SK-N-SH (cell line): ENCODE results near the gene CDH4. TPM values are rescaled to one million over a fixed set of nuclear protein-coding genes. Genes with fewer than 3 reads are reported as not detected.

Experiments used
- CTCF ChIA-PET: fragments of 300-600, 350-600 bp; formaldehyde crosslinking; extraction: SDS; loops from one replicate; lab custom pipeline; 2021; lab: Yijun Ruan, JAX
- POLR2A ChIA-PET: fragments of 350-600 bp; sonication (Branson Sonifier 250); formaldehyde crosslinking; extraction: SDS; loops from one replicate; lab custom pipeline; 2020; ENCODE audit warnings: antibody characterized with exemption, inconsistent platforms; lab: Yijun Ruan, JAX
- DNase-seq: peaks from one replicate; pipeline ENCODE4 v3.0.0; 2012
- H2AFZ ChIP-seq: fragments of 200-600 bp; sonication (generic); 2 replicates; pipeline ENCODE4 v1.8.1; 2016; ENCODE audit warnings: antibody characterized with exemption, mild to moderate bottlenecking, low read depth
- H3F3A ChIP-seq: fragments of 200-600 bp; sonication (generic); replicated peaks from 2 replicates; pipeline ENCODE3; 2016; ENCODE audit warnings: antibody characterized with exemption, mild to moderate bottlenecking; ENCODE audit not compliant: insufficient read depth
- H3K27ac ChIP-seq, 2 experiments: fragments of 200-500 bp in 1 of 2; fragments of 200-600 bp in 1 of 2; sonication (Bioruptor generic) in 1 of 2; sonication (generic), shearing (Covaris generic) in 1 of 2; 2 replicates each; pipeline versions ENCODE4 v1.5.1 to v1.6.1; 2014 to 2016; ENCODE audit warnings: low read depth in 2 of 2, inconsistent platforms in 1 of 2, low read length in 1 of 2, mild to moderate bottlenecking in 1 of 2, mixed read lengths in 1 of 2
- H3K27me3 ChIP-seq: fragments of 200-600 bp; sonication (generic), shearing (Covaris generic); 2 replicates; pipeline ENCODE4 v1.6.1; 2016; ENCODE audit warnings: mixed run types; ENCODE audit not compliant: insufficient read depth
- H3K36me3 ChIP-seq, 2 experiments: fragments of 200-500 bp in 1 of 2; fragments of 200-600 bp in 1 of 2; sonication (Bioruptor generic) in 1 of 2; sonication (generic) in 1 of 2; replicated peaks in 1 of 2; 2 replicates each; pipeline versions ENCODE3 to v1.5.1; 2014 to 2016; ENCODE audit warnings: low read length in 1 of 2, mild to moderate bottlenecking in 1 of 2; ENCODE audit not compliant: insufficient read depth in 2 of 2, control insufficient read depth in 1 of 2
- H3K4me1 ChIP-seq, 2 experiments: fragments of 200-500 bp in 1 of 2; fragments of 200-600 bp in 1 of 2; sonication (Bioruptor generic) in 1 of 2; sonication (generic), shearing (Covaris generic) in 1 of 2; 2 replicates each; pipeline versions ENCODE4 v1.5.1 to v1.6.1; 2014 to 2016; ENCODE audit warnings: low read depth in 1 of 2, low read length in 1 of 2, mixed run types in 1 of 2; ENCODE audit not compliant: insufficient read depth in 2 of 2, control insufficient read depth in 1 of 2
- H3K4me2 ChIP-seq: fragments of 200-600 bp; sonication (generic), shearing (Covaris generic); 2 replicates; pipeline ENCODE4 v1.6.1; 2017; ENCODE audit warnings: mixed run types
- H3K4me3 ChIP-seq, 2 experiments: fragments of 200-500 bp in 1 of 2; fragments of 200-600 bp in 1 of 2; sonication (Bioruptor generic) in 1 of 2; sonication (generic), shearing (Covaris generic) in 1 of 2; 2 replicates each; pipeline versions ENCODE4 v1.5.1 to v1.8.1; 2014 to 2016; ENCODE audit warnings: low read depth in 2 of 2, inconsistent platforms in 1 of 2, low read length in 1 of 2, mild to moderate bottlenecking in 1 of 2, mixed read lengths in 1 of 2, moderate library complexity in 1 of 2
- H3K79me2 ChIP-seq: fragments of 200-600 bp; sonication (generic); 2 replicates; pipeline ENCODE4 v1.8.1; 2017; ENCODE audit warnings: mild to moderate bottlenecking; ENCODE audit not compliant: insufficient read depth
- H3K9ac ChIP-seq: fragments of 200-600 bp; sonication (generic); 2 replicates; pipeline ENCODE4 v1.6.1; 2017; ENCODE audit warnings: mixed run types
- H3K9me2 ChIP-seq: fragments of 200-600 bp; sonication (generic); 2 replicates; pipeline ENCODE4 v1.6.1; 2017; ENCODE audit warnings: mixed run types
- H3K9me3 ChIP-seq: fragments of 200-600 bp; sonication (generic); 2 replicates; pipeline ENCODE4 v1.6.1; 2017; ENCODE audit warnings: mixed run types, mild to moderate bottlenecking, moderate library complexity
- H4K20me1 ChIP-seq: fragments of 200-600 bp; sonication (generic); 2 replicates; pipeline ENCODE4 v1.6.1; 2017; ENCODE audit warnings: mild to moderate bottlenecking, mixed run types; ENCODE audit not compliant: insufficient read depth
- ELF1 ChIP-seq: IDR thresholded peaks from 2 replicates; pipeline ENCODE4 v1.4.0; 2012
- EP300 ChIP-seq, 2 experiments: IDR thresholded peaks; 2 replicates each; pipeline versions ENCODE4 v1.4.0 to v1.6.1; 2012; ENCODE audit warnings: borderline replicate concordance in 1 of 2, low read depth in 1 of 2, low read length in 1 of 2
- EZH2phosphoT487 ChIP-seq: fragments of 200-600 bp; sonication (generic); IDR thresholded peaks from 2 replicates; pipeline ENCODE4 v1.6.1; 2017; ENCODE audit warnings: low read depth, mixed run types, mild to moderate bottlenecking, antibody characterized with exemption, moderate library complexity, borderline replicate concordance
- FOXM1 ChIP-seq: IDR thresholded peaks from 2 replicates; pipeline ENCODE4 v1.4.0; 2012; ENCODE audit warnings: low read depth, mild to moderate bottlenecking
- GABPA ChIP-seq: IDR thresholded peaks from 2 replicates; pipeline ENCODE4 v1.4.0; 2012; ENCODE audit warnings: low read depth, mild to moderate bottlenecking
- MEF2A ChIP-seq: IDR thresholded peaks from 2 replicates; pipeline ENCODE4 v1.4.0; 2012; ENCODE audit warnings: low read depth, borderline replicate concordance
- MXI1 ChIP-seq: IDR thresholded peaks from 2 replicates; pipeline ENCODE4 v1.6.1; 2012; ENCODE audit warnings: mild to moderate bottlenecking, low read depth, low read length, improper control_type of control experiment
- NFIC ChIP-seq: IDR thresholded peaks from 2 replicates; pipeline ENCODE4 v1.4.0; 2012; ENCODE audit warnings: borderline replicate concordance
- POLR2AphosphoS5 ChIP-seq: IDR thresholded peaks from 2 replicates; pipeline ENCODE4 v1.6.1; 2012; ENCODE audit warnings: low read depth, low read length
- RAD21 ChIP-seq: IDR thresholded peaks from 2 replicates; pipeline ENCODE4 v1.6.1; 2012; ENCODE audit warnings: mild to moderate bottlenecking, low read length
- RCOR1 ChIP-seq: fragments of 150-350 bp; IDR thresholded peaks from 2 replicates; pipeline ENCODE4 v1.6.1; 2017; ENCODE audit warnings: antibody characterized with exemption, low read length
- SIN3A ChIP-seq: IDR thresholded peaks from 2 replicates; pipeline ENCODE4 v1.6.1; 2012; ENCODE audit warnings: low read depth, mild to moderate bottlenecking, low read length, moderate library complexity, borderline replicate concordance
- SMC3 ChIP-seq: IDR thresholded peaks from 2 replicates; pipeline ENCODE4 v1.6.1; 2012; ENCODE audit warnings: low read depth, low read length, improper control_type of control experiment
- TAF1 ChIP-seq: IDR thresholded peaks from 2 replicates; pipeline ENCODE4 v1.6.1; 2012; ENCODE audit warnings: low read depth, mild to moderate bottlenecking, low read length, moderate library complexity, borderline replicate concordance
- TEAD4 ChIP-seq: IDR thresholded peaks from 2 replicates; pipeline ENCODE4 v1.4.0; 2012; ENCODE audit warnings: mild to moderate bottlenecking, borderline replicate concordance; ENCODE audit not compliant: insufficient read depth
- YY1 ChIP-seq: IDR thresholded peaks from 2 replicates; pipeline ENCODE4 v1.4.0; 2012; ENCODE audit warnings: low read depth, mild to moderate bottlenecking
- WGBS: methylation state at CpG from one replicate; pipeline ENCODE4 v1.1.6; 2017; ENCODE audit warnings: low lambda C conversion rate; 5-methylcytosine and 5-hydroxymethylcytosine counted together
- polyA plus RNA-seq, 3 experiments: library from polyadenylated mRNA; depleted of rRNA; stranded (reverse); fragments of >200 nt; gene quantifications; 2 replicates each; pipeline ENCODE4 v1.2.3, GENCODE V29; 2012
- TF ChIP-seq, protein P1 (sequence below): fragments of 200-600 bp; sonication (generic); IDR thresholded peaks from 2 replicates; pipeline ENCODE4 v1.6.1; 2017; ENCODE audit warnings: antibody characterized with exemption, mild to moderate bottlenecking, moderate library complexity
- TF ChIP-seq, protein P2 (sequence below): IDR thresholded peaks from 2 replicates; pipeline ENCODE4 v1.4.0; 2012; ENCODE audit warnings: low read depth
- TF ChIP-seq, protein P3 (sequence below): IDR thresholded peaks from 2 replicates; pipeline ENCODE4 v1.4.0; 2012; ENCODE audit warnings: low read depth, borderline replicate concordance
- TF ChIP-seq, protein P4 (sequence below): IDR thresholded peaks from 2 replicates; pipeline ENCODE4; 2012

CDH4 gene
- polyA plus RNA-seq, 1 of the 3 experiments (the other 2 are of a cell fraction) = not detected

DNA sequence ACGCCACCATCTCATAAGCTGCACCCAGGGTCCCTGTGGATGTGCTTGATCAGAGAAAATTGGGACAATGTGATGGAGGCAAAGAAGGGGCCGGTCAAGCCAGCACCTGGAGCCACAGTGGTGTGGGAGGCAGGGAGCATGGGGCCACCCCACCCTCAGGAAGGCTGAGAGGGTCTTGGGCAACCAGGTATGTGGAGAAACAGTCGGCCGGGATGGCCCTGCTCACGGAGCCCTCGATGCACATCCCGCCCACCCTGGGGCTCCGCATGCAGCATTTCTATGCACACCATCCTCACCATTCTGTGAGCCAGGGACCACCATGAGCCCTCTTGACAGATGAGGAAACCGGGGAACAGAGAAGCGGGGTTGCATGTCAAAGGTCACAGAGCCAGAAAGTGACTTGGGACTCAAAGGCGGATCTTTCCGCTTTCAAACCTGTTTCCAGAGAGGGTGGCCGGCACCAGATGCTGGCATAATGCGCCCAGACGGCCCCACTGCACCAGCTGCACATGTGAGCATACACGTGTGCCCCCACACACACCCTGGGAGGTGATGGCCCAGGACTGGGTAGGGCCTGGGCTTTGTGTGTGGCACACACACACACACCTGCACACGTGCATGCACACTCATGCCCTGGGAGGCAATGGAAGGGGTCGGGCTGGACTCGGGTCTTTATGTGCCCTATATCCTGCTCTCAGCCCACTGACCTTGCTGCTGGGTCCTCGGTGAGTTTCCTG, 415.2 kb downstream of the CDH4 start:
- Histone ChIP-seq H3K27me3 (no peaks in the 10 kb centered on the region), H3K9me3 (no peaks in the 10 kb centered on the region), H2AFZ (no peak overlapping the region), H3K4me2 (no peak overlapping the region), H3K4me3 (no peak overlapping the region), H3K36me3 (no peaks in the 10 kb centered on the region), H3K4me1 (no peaks in the 10 kb centered on the region), H3K79me2 (no peaks in the 10 kb centered on the region), H3K9me2 (no peaks in the 10 kb centered on the region), H4K20me1 (no peaks in the 10 kb centered on the region), H3K9ac (no peak overlapping the region), H3K27ac (no peak overlapping the region), H3F3A (no peaks in the 10 kb centered on the region)
- 44% methylated on average over 19 of the region's 20 CpGs for WGBS
- ChIA-PET POLR2A (no interaction called here), CTCF (no interaction called here)
- DNase-seq = no peak
- TF ChIP-seq MXI1 (no peak), POLR2AphosphoS5 (no peak), EZH2phosphoT487 (no peak), EP300 (IDR thresholded peaks at IDR 0.05; ENCODE audit: borderline replicate concordance in 1 of 2, low read depth in 1 of 2, low read length in 1 of 2) (no peak), ELF1 (no peak), MEF2A (no peak), NFIC (no peak)
- TF ChIP-seq, protein P1, sequence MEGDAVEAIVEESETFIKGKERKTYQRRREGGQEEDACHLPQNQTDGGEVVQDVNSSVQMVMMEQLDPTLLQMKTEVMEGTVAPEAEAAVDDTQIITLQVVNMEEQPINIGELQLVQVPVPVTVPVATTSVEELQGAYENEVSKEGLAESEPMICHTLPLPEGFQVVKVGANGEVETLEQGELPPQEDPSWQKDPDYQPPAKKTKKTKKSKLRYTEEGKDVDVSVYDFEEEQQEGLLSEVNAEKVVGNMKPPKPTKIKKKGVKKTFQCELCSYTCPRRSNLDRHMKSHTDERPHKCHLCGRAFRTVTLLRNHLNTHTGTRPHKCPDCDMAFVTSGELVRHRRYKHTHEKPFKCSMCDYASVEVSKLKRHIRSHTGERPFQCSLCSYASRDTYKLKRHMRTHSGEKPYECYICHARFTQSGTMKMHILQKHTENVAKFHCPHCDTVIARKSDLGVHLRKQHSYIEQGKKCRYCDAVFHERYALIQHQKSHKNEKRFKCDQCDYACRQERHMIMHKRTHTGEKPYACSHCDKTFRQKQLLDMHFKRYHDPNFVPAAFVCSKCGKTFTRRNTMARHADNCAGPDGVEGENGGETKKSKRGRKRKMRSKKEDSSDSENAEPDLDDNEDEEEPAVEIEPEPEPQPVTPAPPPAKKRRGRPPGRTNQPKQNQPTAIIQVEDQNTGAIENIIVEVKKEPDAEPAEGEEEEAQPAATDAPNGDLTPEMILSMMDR = no peak
- TF ChIP-seq, protein P2, sequence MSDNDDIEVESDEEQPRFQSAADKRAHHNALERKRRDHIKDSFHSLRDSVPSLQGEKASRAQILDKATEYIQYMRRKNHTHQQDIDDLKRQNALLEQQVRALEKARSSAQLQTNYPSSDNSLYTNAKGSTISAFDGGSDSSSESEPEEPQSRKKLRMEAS = no peak

DNA sequence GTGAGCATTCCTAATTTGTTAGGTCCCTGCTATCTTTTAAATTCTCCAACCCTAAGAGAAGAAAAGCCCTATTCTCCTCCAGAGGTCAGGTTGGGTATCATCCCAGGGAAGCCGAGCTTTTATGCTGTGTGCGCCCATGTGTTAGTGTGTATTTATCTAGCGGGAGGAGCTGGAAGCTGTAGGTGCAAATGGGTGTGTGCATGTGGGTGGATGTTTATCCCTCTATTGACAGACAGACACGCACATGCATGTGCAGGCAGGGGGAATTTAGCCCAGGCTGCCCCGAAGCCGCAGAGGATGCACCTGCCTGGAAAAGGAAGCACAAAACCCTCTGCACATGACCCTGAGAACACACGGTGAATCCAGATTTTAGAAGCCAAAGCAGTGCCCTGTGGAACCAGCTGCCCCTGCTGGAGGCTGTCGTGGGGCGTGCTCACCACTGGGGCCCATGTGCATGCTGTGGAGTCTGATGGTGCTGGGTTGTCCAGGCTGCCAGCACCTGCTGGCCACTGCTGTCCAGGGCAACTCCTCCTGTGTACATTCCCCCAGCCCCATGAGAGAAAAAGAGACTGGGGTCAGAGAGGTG, 416.1 kb downstream of the CDH4 start:
- Histone ChIP-seq H3K27ac (no peak overlapping the region), H3K4me2 (no peak overlapping the region), H4K20me1 (no peaks in the 10 kb centered on the region), H3K27me3 (no peaks in the 10 kb centered on the region), H3F3A (no peaks in the 10 kb centered on the region), H2AFZ (no peak overlapping the region), H3K9ac (no peak overlapping the region), H3K9me2 (no peaks in the 10 kb centered on the region), H3K79me2 (no peaks in the 10 kb centered on the region), H3K4me1 (no peaks in the 10 kb centered on the region), H3K4me3 (no peak overlapping the region), H3K36me3 (no peaks in the 10 kb centered on the region), H3K9me3 (no peaks in the 10 kb centered on the region)
- 57% methylated on average over 5 of the region's 9 CpGs for WGBS
- CTCF ChIA-PET = no interaction called here
- no peak for DNase-seq
- POLR2A ChIA-PET = no interaction called here
- TF ChIP-seq, protein P3, sequence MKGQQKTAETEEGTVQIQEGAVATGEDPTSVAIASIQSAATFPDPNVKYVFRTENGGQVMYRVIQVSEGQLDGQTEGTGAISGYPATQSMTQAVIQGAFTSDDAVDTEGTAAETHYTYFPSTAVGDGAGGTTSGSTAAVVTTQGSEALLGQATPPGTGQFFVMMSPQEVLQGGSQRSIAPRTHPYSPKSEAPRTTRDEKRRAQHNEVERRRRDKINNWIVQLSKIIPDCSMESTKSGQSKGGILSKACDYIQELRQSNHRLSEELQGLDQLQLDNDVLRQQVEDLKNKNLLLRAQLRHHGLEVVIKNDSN = no peak
- no peak for TF ChIP-seq RAD21
- TF ChIP-seq SIN3A = no peak
- no peak for TF ChIP-seq TEAD4
- TF ChIP-seq EP300 (IDR thresholded peaks at IDR 0.05; ENCODE audit: borderline replicate concordance in 1 of 2, low read depth in 1 of 2, low read length in 1 of 2) = no peak
- TF ChIP-seq, protein P1 = no peak
- TF ChIP-seq NFIC = no peak
- TF ChIP-seq GABPA = no peak
- TF ChIP-seq TAF1 = no peak
- no peak for TF ChIP-seq YY1
- TF ChIP-seq RCOR1 = no peak
- no peak for TF ChIP-seq FOXM1
- TF ChIP-seq, protein P4, sequence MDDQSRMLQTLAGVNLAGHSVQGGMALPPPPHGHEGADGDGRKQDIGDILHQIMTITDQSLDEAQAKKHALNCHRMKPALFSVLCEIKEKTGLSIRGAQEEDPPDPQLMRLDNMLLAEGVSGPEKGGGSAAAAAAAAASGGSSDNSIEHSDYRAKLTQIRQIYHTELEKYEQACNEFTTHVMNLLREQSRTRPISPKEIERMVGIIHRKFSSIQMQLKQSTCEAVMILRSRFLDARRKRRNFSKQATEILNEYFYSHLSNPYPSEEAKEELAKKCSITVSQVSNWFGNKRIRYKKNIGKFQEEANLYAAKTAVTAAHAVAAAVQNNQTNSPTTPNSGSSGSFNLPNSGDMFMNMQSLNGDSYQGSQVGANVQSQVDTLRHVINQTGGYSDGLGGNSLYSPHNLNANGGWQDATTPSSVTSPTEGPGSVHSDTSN = no peak
- no peak for TF ChIP-seq ELF1
- TF ChIP-seq SMC3 = no peak
